Mesenchymal stem cell (in vitro differentiated cells and primary cell): ENCODE data around the gene LST1.
"Not testable (repeated sequence)": the region's sequence is repeated elsewhere in the genome, so short reads cannot be mapped to it uniquely, and the experiment has no call there.

Experiments used
- DNase-seq: peaks from one replicate; pipeline ENCODE4 v3.0.0-alpha.2; 2013
- H2AFZ ChIP-seq: one replicate; pipeline ENCODE4 v1.6.1; 2013; ENCODE audit warnings: low read depth, mild to moderate bottlenecking, control low read depth, inconsistent platforms, low read length, moderate library complexity
- H2AK5ac ChIP-seq: 2 replicates; pipeline ENCODE4 v1.6.1; 2013; ENCODE audit warnings: low read length, moderate library complexity, mild to moderate bottlenecking, inconsistent platforms; ENCODE audit not compliant: severe bottlenecking
- H2BK120ac ChIP-seq: one replicate; pipeline ENCODE4 v1.6.1; 2013; ENCODE audit warnings: low read depth, mild to moderate bottlenecking, inconsistent platforms, low read length, moderate library complexity
- H2BK12ac ChIP-seq, 2 experiments: one replicate each; pipeline ENCODE4 v1.6.1; 2013; ENCODE audit warnings: inconsistent platforms in 2 of 2, low read length in 2 of 2, mild to moderate bottlenecking in 2 of 2, moderate library complexity in 2 of 2, control low read depth in 1 of 2
- H2BK15ac ChIP-seq: one replicate; pipeline ENCODE4 v1.6.1; 2013; ENCODE audit warnings: mild to moderate bottlenecking, low read depth, inconsistent platforms; ENCODE audit not compliant: poor library complexity, severe bottlenecking
- H2BK5ac ChIP-seq: 2 replicates; pipeline ENCODE4 v1.6.1; 2013; ENCODE audit warnings: low read depth, mild to moderate bottlenecking, low read length, control low read depth, inconsistent platforms; ENCODE audit not compliant: poor library complexity, severe bottlenecking
- H3K14ac ChIP-seq, 2 experiments: one replicate each; pipeline ENCODE4 v1.6.1; 2013; ENCODE audit warnings: inconsistent platforms in 2 of 2, low read length in 2 of 2, control low read depth in 1 of 2, mild to moderate bottlenecking in 1 of 2, moderate library complexity in 1 of 2
- H3K18ac ChIP-seq, 2 experiments: one replicate each; pipeline ENCODE4 v1.6.1; 2013; ENCODE audit warnings: inconsistent platforms in 2 of 2, low read length in 2 of 2, control low read depth in 1 of 2, low read depth in 1 of 2, mild to moderate bottlenecking in 1 of 2
- H3K23ac ChIP-seq, 2 experiments: one replicate each; pipeline ENCODE4 v1.6.1; 2013; ENCODE audit warnings: inconsistent platforms in 2 of 2, low read length in 2 of 2, mild to moderate bottlenecking in 2 of 2, moderate library complexity in 2 of 2, control low read depth in 1 of 2
- H3K27ac ChIP-seq: 2 replicates; pipeline ENCODE4 v1.5.1; 2013; ENCODE audit warnings: mild to moderate bottlenecking, moderate library complexity, low read length, control low read depth, inconsistent platforms; ENCODE audit not compliant: poor library complexity, severe bottlenecking
- H3K27me3 ChIP-seq, 2 experiments: 2 replicates each; pipeline versions ENCODE4 v1.6.1 to v1.7.0; 2013; ENCODE audit warnings: low read length in 2 of 2, mild to moderate bottlenecking in 2 of 2, moderate library complexity in 2 of 2, control low read depth in 1 of 2, inconsistent platforms in 1 of 2; ENCODE audit not compliant: control insufficient read depth in 1 of 2, insufficient read depth in 1 of 2
- H3K36me3 ChIP-seq, 2 experiments: 2 replicates each; pipeline versions ENCODE4 v1.6.1 to v1.7.0; 2013; ENCODE audit warnings: low read length in 2 of 2, control low read depth in 1 of 2, inconsistent platforms in 1 of 2, low read depth in 1 of 2, mild to moderate bottlenecking in 1 of 2; ENCODE audit not compliant: insufficient read depth in 2 of 2, control insufficient read depth in 1 of 2
- H3K4ac ChIP-seq, 2 experiments: one replicate each; pipeline ENCODE4 v1.6.1; 2013; ENCODE audit warnings: inconsistent platforms in 2 of 2, low read length in 2 of 2, mild to moderate bottlenecking in 2 of 2, moderate library complexity in 2 of 2, control low read depth in 1 of 2, low read depth in 1 of 2
- H3K4me1 ChIP-seq: 2 replicates; pipeline ENCODE4 v1.6.1; 2013; ENCODE audit warnings: low read depth, low read length, control low read depth; ENCODE audit not compliant: control insufficient read depth, insufficient read depth
- H3K4me2 ChIP-seq: 2 replicates; pipeline ENCODE4 v1.6.1; 2013; ENCODE audit warnings: low read length, mild to moderate bottlenecking, inconsistent platforms; ENCODE audit not compliant: poor library complexity, severe bottlenecking
- H3K4me3 ChIP-seq, 2 experiments: 2 replicates each; pipeline versions ENCODE4 v1.5.1 to v1.7.0; 2013; ENCODE audit warnings: low read length in 2 of 2, mild to moderate bottlenecking in 2 of 2, control low read depth in 1 of 2, low read depth in 1 of 2; ENCODE audit not compliant: insufficient read depth in 1 of 2
- H3K79me1 ChIP-seq: replicated peaks from 2 replicates; pipeline ENCODE4 v1.6.1; 2013; ENCODE audit warnings: mild to moderate bottlenecking, control low read depth, low read length, inconsistent platforms; ENCODE audit not compliant: poor library complexity, severe bottlenecking
- H3K9ac ChIP-seq: 2 replicates; pipeline ENCODE4 v1.7.0; 2013; ENCODE audit warnings: mild to moderate bottlenecking, low read length, moderate library complexity
- H3K9me3 ChIP-seq: 2 replicates; pipeline ENCODE4 v1.7.0; 2013; ENCODE audit warnings: mild to moderate bottlenecking, low read length; ENCODE audit not compliant: control insufficient read depth
- H4K8ac ChIP-seq: one replicate; pipeline ENCODE4 v1.6.1; 2013; ENCODE audit warnings: inconsistent platforms, mild to moderate bottlenecking, low read length, moderate library complexity
- H4K91ac ChIP-seq: one replicate; pipeline ENCODE4 v1.6.1; 2013; ENCODE audit warnings: mild to moderate bottlenecking, low read length, inconsistent platforms
- WGBS: methylation state at CpG from one replicate; pipeline ENCODE4 v1.1.7; 2013; ENCODE audit warnings: mixed read lengths; 5-methylcytosine and 5-hydroxymethylcytosine counted together

LST1 gene

GRCh38 chr6:31590691-31591090, 4.6 kb downstream of the LST1 start:
- H3K27me3 ChIP-seq: peaks cover 0 to 11% of the 10 kb centered on the region in 2 experiments
- H3K4me3 ChIP-seq, H3K4ac ChIP-seq, H2AFZ ChIP-seq, H3K36me3 ChIP-seq, H3K4me1 ChIP-seq, H2AK5ac ChIP-seq, H3K23ac ChIP-seq, H3K18ac ChIP-seq, H2BK120ac ChIP-seq, H2BK15ac ChIP-seq, H3K9ac ChIP-seq, DNase-seq, H3K4me2 ChIP-seq, H4K91ac ChIP-seq, H3K9me3 ChIP-seq, H3K27ac ChIP-seq, H3K79me1 ChIP-seq, H3K14ac ChIP-seq, H2BK5ac ChIP-seq, H4K8ac ChIP-seq, H2BK12ac ChIP-seq: not testable (repeated sequence)
- WGBS: 83% methylated on average over 5 of the region's 5 CpGs

GRCh38 chr6:31592396-31592771, 6.3 kb downstream of the LST1 start:
- H3K23ac ChIP-seq: no peak overlapping the region
- H2BK120ac ChIP-seq: no peak overlapping the region
- no peak overlapping the region for H4K8ac ChIP-seq

GRCh38 chr6:31597006-31597405, 10.9 kb downstream of the LST1 start:
- no peak overlapping the region for H3K27ac ChIP-seq
- H3K36me3 ChIP-seq: no peaks in the 10 kb centered on the region
- DNase-seq: peak; percentile 57
- H3K9ac ChIP-seq: no peak overlapping the region
- no peak overlapping the region for H2BK5ac ChIP-seq
- no peaks in the 10 kb centered on the region for H3K27me3 ChIP-seq
- H3K14ac ChIP-seq: no peak overlapping the region
- H2BK120ac ChIP-seq: no peak overlapping the region
- H2AK5ac ChIP-seq: no peak overlapping the region
- H3K79me1 ChIP-seq: no peaks in the 10 kb centered on the region
- H3K4me3 ChIP-seq: no peak overlapping the region
- no peak overlapping the region for H3K4ac ChIP-seq
- no peak overlapping the region for H4K91ac ChIP-seq
- no peak overlapping the region for H2BK12ac ChIP-seq
- no peak overlapping the region for H4K8ac ChIP-seq
- H2AFZ ChIP-seq: no peak overlapping the region
- no peaks in the 10 kb centered on the region for H3K9me3 ChIP-seq
- H2BK15ac ChIP-seq: no peak overlapping the region
- no peak overlapping the region for H3K18ac ChIP-seq
- WGBS: 32% methylated on average over 2 of the region's 2 CpGs
- no peaks in the 10 kb centered on the region for H3K4me1 ChIP-seq
- no peak overlapping the region for H3K23ac ChIP-seq
- H3K4me2 ChIP-seq: no peak overlapping the region

More at GRCh38 chr6:31592396-31592771, 6.3 kb downstream of the LST1 start:
- Histone ChIP-seq H2AFZ (peak overlapping the region; percentile 56), H3K4ac (no peak overlapping the region), H3K14ac (no peak overlapping the region), H2BK5ac (no peak overlapping the region), H3K9ac (no peak overlapping the region), H3K4me3 (no peak overlapping the region), H3K36me3 (no peaks in the 10 kb centered on the region), H3K4me1 (no peaks in the 10 kb centered on the region), H2BK12ac (no peak overlapping the region), H3K79me1 (no peaks in the 10 kb centered on the region), H3K18ac (no peak overlapping the region), H3K27me3 (peaks cover 0 to 7% of the 10 kb centered on the region in 2 experiments), H4K91ac (no peak overlapping the region), H3K9me3 (no peaks in the 10 kb centered on the region), H3K27ac (no peak overlapping the region), H2AK5ac (no peak overlapping the region), H3K4me2 (no peak overlapping the region), H2BK15ac (no peak overlapping the region)
- 100% methylated on average over 5 of the region's 7 CpGs for WGBS
- no peak for DNase-seq

- no peaks in the 10 kb centered on the region for H3K27me3 ChIP-seq
- H2AK5ac ChIP-seq: no peak overlapping the region
- H3K23ac ChIP-seq: no peak overlapping the region
- H2BK12ac ChIP-seq: no peak overlapping the region
- H3K4me1 ChIP-seq: no peaks in the 10 kb centered on the region
- no peak overlapping the region for H3K4me2 ChIP-seq
- H4K91ac ChIP-seq: no peak overlapping the region
- H2BK15ac ChIP-seq: no peak overlapping the region
- no peak overlapping the region for H3K4ac ChIP-seq
- H2AFZ ChIP-seq: no peak overlapping the region
- no peaks in the 10 kb centered on the region for H3K36me3 ChIP-seq
- H3K4me3 ChIP-seq: no peak overlapping the region
- no peak overlapping the region for H3K14ac ChIP-seq
- H3K9me3 ChIP-seq: no peaks in the 10 kb centered on the region
- H3K18ac ChIP-seq: no peak overlapping the region
- H2BK120ac ChIP-seq: no peak overlapping the region
- no peak for DNase-seq
- WGBS: 92% methylated on average over 1 of the region's 1 CpG
- H3K27ac ChIP-seq: no peak overlapping the region
- no peaks in the 10 kb centered on the region for H3K79me1 ChIP-seq
- H2BK5ac ChIP-seq: no peak overlapping the region
- H4K8ac ChIP-seq: no peak overlapping the region
- no peak overlapping the region for H3K9ac ChIP-seq
These were observed 21.2 kb downstream of the LST1 start for GRCh38 chr6:31607317-31607716.
